CD4-positive, alpha-beta T cell treated with Interleukin-21 for 1 hour (primary cell): ENCODE measurements around the gene LEP.
"Not testable (repeated sequence)": the region's sequence is repeated elsewhere in the genome, so short reads cannot be mapped to it uniquely, and the experiment has no call there.

Experiments
- DNase-seq: peaks from one replicate; pipeline ENCODE4 v3.0.0-alpha.2; 2020

Gene LEP

DNA sequence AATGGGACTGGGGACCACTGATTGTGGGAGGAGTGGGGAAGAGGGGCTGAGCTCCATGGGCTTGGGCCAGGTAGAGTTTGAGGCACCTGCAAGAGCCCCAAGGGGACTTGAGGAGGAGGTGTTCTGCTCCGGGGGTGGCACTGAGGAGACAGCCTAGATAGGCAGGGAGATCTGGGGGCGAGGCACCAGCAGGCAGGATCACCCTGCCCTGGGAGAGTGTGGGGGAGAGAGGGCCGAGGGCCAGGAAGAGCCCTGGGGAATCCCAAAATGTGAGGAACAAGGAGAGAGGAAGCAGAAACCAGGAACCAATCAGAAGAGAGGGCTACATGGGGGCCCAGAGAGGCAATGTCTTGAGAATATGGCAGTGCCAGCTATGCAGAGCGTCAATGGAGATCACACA is 34.6 kb downstream of the LEP start:
- no peak for DNase-seq

DNA sequence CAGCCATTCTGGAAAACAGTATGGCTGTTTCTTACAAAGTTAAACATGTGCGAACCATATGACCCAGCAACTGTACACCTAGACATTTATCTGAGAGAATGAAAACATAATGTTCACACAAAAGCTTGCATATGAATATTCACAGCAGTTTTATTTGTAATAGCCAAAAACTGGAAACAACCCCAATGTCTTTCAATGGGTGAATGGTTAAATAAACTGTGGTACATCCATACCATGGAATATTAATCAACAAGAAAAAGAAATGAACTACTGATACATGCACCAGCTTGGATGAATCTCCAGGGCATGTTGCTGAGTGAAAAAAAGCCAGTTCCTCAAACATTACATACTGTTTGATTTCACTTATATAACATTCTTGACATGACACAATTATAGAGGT is 37.3 kb downstream of the LEP start:
- no peak for DNase-seq

DNA sequence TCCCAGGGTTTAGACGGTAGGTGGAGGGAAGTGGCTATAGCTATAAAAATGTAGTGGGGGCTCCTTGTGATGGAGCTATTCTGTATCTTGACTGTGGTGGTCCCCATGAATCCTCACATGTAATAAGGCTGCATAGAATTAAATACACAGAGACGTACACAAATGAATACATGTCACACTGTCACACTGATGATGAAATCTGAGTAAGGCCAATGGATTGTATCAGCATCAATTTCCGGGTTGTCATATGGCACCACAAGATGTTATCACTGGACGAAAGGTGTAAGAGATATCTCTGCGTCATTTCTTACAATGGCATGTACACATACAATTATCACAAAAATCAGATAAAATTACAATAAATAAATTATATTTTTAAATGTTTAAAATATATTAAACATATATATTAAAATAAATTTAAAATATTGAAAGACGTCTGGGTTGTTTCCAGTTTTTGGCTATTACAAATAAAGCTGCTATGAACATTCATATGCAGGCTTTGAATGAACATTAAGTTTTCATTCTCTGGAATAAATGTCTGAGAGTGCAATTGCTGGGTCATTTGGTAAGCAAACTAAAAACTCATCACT is 38.1 kb downstream of the LEP start:
- DNase-seq = no peak

DNA sequence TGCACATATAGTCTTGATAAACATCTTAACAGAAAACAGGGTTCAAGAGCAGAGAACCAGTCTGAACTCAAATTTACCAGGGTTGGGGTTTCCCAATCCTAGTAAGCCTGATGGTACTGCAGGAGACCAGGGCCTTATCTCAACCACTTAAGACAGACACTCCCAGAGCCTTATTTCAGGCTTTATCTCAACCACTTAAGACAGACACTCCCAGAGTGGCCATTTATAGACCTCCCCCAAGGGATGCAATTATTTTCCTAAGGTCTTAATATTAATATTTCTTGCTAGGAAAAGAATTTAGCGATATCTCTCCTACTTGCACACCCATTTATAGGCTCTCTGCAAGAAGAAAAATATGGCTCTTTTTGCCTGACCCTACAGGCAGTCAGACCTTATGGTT is 39.4 kb downstream of the LEP start:
- DNase-seq = not testable (repeated sequence)

DNA sequence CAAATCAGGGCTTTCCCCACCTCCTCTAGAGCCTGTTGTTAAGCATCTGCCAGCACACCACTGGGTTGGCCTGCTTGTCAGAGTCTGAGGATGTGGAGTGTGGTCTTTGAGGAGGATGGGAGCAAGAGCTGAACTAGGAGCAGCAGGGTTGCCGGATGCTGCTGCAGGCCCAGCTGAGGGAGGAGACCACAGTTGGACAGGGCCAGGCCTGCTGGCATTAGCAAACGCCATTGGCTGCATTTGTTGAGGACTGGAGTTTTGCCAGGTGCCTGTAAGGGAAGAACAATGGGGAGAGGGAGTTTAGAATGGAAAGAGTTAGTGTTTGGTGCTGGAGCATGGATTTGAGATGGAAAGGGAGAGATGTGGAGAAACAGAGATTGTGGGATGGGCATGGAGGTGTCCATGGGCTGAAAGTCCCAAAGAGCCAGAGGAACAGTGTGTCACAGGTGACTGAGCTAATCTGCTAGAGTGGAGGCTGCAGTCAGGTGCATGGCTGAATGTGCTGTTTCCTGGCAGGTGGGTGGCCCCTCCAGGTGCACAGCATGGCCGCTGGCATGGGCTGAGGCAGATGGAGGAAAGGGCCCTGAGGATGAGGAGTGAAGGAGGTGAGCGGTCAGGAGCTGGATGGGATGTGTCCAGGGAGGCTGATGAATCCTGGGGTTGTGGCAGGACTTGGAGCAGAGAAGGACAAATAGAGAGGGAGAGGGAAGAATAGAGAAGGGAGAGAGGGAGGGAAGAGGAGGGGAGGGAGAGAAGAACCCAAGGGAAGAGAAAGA is 40.7 kb downstream of the LEP start:
- no peak for DNase-seq

DNA sequence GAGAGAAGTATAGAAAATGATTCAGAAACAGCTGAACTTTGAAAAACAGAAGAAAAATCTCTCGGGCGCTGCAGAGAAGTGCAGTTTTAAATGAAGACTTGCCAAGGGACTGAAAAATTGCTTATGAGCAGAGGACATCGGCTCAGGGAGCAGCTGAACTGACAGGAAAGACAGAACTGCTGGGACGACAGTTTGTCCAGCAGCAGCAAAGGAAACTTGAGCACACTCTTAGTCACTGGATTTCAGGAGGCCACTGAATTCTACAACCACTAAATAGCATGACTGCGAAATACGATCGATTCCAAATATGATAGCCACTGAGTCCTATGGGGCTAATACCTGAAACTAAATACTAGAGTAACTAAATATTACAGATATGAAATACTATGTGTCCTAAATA is 43.0 kb downstream of the LEP start:
- no peak for DNase-seq

DNA sequence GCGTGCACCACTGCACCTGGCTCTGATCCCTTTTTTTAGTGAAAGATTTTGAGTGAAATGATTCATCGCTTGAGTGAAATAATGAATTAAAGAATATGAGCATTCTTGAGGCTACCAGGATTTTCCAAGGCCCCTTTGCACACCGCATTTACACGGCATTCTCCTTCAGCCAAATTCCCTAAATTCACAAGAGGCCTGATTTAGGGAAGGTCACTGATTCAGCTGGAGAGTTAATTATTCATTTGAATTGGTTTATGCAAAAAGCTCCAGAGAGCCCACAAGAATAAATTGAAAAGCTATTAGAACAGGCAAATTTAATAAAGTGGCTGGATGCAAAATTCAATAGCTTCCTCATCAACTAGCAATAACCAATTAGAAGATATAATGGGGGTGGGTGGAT is 46.5 kb downstream of the LEP start:
- no peak for DNase-seq

DNA sequence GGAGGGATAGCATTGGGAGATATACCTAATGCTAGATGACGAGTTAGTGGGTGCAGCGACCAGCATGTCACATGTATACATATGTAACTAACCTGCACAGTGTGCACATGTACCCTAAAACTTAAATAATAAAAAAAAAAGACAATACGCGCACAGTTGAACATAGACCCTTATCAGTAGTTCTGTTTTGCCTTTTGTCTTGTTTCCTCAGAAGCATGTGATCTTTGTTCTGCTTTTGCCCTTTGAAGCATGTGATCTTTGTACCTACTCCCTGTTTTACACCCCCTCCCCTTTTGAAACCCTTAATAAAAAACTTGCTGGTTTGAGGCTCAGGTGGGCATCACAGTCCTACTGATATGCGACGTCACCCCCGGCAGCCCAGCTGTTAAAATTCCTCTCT is 56.9 kb downstream of the LEP start:
- not testable (repeated sequence) for DNase-seq

DNA sequence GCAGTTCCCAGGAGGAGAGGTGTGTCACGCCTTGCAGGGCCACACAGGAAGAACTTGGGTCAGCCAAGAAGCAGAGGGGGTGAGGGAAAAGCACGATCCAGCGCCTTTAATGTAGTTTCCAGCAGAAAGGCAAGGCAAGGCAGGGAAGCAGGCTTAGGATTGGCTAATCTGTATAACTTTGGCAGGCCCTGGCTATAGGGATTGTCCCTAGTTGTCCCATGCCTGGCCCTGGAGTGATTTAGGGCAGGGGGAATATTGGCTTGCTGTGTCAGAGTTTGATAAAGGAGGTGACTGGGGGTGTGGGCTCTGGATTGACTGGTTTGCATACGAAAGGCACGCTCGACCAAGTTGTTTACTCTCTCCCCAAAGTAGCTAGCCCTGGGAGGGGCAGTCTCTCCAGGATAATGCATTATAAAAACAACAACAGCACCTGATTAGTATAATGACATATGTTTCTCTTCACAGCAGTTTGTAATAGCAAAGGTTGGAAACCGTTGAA is 58.1 kb downstream of the LEP start:
- DNase-seq = no peak

DNA sequence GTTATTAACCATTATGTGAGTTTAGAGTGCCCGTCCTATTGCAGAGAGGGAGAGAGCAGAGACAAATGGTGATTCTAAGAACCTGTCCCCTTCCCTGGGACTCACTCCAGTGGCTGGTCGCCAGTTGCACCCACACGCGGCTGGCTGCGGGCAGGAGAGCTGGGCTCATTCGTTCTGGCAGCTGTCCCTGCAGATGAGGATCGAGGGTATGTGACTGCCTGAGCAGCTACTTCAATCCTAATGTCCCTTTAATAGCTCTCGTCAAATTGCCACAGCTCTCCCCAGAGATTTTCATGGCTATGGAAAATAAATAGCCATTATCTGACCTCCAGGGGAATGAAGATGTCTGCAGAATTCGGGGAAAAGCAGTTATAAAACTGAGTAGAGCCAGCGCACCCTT is 61.1 kb downstream of the LEP start:
- no peak for DNase-seq

DNA sequence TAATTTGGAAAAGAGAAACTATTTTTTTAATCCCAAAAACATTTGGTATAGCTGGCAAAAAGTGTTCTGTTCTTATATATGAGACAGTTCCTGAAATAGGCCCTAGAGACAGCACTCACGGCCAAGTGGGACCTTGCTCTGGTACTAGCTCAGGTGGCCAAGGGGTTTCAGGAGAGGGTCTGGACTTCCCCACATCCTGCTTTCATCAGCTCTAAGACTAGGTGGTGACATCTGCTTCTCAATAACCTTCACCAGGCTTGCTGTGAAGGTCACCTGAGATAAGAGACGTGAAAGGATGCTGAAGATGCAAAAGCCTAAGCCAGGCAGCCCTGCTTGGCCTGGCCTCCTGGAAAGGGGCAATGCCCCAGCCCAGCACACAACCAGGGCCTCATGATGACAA is 62.1 kb downstream of the LEP start:
- DNase-seq = no peak

DNA sequence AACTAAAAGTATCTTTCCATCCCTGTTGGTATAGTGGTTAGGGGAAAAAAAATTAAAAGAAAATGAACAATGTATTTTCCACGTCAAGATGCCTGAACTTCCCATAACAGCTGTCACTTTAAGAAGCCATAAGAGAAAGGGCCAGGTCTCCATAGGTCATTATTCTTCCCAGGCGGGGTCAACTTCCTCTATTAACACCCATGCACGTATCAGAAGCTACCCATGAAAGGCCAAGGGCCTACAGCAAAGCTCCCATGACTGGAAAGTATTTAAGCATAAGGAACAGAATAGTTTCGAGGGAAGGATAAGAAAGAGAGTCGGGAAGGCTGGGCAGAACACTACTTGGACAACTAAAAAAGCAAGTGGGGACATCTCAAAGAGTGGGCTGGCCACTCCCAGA is 62.6 kb downstream of the LEP start:
- DNase-seq = no peak

DNA sequence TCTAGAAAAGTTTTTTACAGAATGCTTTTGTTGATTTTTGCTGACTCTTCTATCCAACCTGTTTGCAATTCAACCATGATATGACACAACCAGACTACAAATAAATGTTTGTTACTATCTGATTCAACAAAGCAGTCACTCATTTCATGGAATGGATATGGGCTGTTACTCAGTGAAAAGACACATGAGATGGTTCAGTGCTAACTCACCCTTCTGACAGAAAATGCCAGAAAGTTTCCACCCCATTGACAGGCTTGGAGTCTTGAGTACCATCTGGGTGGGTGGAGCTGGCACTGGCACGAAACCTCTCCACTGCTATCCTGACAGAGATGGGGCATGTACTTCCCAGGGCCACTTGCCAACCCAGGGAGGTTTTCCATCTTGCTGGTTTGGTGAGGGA is 63.1 kb downstream of the LEP start:
- DNase-seq = no peak

DNA sequence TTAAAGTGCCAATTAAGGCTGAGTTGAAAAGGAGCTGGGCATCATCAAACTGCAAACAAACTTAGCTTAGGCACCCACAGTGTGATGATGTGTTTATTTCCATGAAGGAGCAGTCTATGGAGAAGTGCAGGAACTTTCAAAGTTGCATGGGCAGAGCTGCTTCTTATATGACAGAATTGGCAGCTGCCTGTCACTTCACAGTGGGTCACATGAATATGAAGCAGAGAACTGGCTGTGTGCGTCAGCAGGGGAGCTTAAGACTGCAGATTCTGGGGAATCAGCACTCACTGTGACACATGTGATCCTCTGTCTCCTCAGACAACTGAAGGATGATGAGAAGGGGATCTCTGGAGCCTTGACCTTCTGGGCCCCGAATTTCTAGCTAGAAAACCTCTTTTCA is 66.0 kb downstream of the LEP start:
- DNase-seq = no peak
